NCI-H1417 (cell line): ENCODE measurements around the gene SIGLEC8.
"Not testable (repeated sequence)": the region's sequence is repeated elsewhere in the genome, so short reads cannot be mapped to it uniquely, and the experiment has no call there.

Experiments used
- DNase-seq, 3 experiments: peaks; one replicate each; lab custom pipeline; 2025; lab: John Stamatoyannopoulos, UW

SIGLEC8 gene

GRCh38 chr19:51447510-51447909, 10.7 kb downstream of the SIGLEC8 start:
- DNase-seq: not testable (repeated sequence)

DNA sequence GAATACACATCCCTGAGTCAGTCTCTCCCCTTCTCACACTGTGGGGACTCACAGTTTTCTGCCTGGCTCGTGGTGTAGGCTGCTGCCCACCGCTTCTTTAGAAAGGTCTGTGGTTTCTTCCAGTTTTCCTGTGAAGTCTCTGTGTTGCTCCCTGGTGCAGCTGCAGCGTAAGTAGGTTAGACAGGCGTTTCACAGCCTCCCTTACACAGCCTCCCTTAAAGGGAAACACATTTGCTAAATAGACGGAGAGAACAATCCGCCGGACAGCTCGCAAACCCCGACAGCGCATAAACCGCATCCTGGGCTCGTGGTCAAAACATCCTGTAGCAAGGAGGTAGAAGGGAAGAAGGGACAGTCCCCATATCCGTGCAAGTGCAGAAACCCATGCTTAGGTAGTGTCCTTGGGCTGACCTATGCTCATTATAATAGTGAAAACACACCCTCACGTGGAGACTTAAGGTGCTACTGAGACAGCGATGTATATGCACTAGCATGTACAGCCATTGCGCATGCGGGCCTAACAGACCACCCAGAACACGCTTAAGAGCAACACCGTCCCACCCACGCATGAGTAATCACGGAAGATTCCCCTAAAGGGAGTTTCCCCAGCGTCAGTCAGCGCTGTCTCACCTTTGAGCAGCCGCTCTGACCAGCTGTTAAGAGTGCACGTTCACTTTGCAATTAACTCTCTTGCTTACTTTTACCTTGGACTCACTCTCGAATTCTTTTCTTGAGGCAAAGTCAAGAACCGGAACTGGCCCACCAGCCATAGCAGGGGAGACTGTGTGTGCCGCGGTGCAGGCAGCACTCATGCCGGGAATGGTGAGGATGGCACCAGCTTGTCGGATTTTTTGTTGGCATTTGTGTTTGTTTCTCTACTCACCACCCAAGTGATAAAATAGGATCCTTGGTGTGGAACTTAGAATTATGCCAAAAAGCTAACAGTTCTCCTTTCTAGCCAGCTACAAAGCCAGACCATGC, 16.6 kb downstream of the SIGLEC8 start:
- DNase-seq: no peak

GRCh38 chr19:51440846-51441409, 17.3 kb downstream of the SIGLEC8 start:
- DNase-seq: no peak

- DNase-seq: no peak
Measured at GRCh38 chr19:51440052-51440451, 18.2 kb downstream of the SIGLEC8 start.

DNA sequence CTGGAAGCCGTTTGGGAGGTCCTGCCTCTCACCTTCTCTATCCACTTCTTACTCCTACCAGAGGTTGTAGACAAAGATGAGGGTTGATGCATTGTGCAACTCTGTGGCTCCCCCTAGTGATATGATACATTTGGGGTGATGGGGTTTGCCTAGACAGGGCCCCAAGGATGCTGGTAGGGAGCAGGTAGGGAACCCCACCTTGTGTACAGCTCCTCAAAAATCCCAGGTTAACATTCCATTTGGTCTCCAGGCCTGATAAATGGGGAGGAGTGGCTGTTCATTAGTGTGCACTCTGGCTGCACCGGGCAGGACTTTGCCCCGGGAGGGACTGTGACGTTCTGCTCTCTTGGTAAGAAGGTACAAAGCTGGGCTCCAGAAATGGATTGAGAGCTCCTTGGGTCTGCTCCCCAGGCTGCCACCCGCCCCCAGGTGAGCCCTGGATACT, 19.2 kb downstream of the SIGLEC8 start:
- DNase-seq: no peak

- DNase-seq: no peak
Measured at GRCh38 chr19:51434456-51434855, 23.8 kb downstream of the SIGLEC8 start.

GRCh38 chr19:51433043-51433442, 25.2 kb downstream of the SIGLEC8 start:
- no peak for DNase-seq

DNA sequence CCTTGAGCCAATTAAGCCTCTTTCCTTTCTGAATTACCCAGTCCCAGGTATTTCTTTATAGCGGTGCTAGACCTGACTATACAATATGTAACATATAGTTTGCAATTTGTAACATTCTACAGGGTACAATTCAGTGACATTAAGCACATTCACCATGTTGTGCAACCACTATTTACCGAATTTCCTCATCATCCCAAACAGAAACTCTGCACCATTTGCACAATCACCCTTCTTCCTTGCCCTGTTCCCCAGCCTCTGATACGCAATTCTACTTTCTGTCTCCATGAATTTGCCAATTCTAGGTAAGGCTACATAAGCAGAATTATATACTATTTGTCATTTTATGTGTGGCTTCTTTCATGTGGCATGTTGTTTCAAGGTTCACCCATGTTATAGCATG, 27.1 kb downstream of the SIGLEC8 start:
- no peak for DNase-seq

DNA sequence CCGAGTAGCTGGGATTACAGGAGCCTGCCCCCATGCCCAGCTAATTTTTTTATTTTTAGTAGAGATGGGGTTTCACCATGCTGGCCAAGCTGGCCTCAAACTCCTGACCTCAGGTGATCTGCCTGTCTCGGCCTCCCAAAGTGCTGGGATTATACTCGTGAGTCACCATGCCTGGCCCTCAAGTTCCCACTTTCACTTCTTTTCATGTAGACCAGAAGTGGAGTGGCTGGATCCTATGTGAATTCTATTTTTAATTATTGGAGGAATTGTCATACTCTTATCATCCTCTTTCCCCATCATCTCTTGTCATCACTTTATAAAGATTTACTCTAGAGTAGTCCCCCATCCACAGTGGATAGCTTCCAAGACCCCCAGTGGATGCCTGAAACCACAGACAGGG, 28.0 kb downstream of the SIGLEC8 start:
- DNase-seq: no peak

DNA sequence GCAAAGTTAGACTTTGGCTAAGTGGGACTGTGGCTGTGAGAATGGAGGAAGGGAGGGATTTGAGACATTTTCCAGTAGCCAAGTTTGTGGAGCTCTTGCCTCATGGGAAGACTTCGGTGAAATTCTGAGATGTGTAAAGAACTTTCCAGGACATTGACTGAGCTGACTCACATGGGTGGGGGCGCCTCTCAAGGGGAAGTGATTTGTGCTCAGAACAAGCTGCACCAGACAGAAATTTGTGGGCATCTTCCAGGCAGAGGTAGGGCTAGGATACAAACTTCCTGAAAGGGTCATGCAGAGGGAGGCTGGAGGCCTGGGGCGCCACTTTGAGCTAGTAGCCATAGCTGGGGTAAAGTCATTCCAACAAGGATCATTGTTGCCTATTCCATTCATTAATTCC, 31.1 kb downstream of the SIGLEC8 start:
- no peak for DNase-seq

- peak in 1 of 3 experiments; percentile 13 for DNase-seq
Measured at GRCh38 chr19:51422053-51422448, 36.2 kb downstream of the SIGLEC8 start.

DNA sequence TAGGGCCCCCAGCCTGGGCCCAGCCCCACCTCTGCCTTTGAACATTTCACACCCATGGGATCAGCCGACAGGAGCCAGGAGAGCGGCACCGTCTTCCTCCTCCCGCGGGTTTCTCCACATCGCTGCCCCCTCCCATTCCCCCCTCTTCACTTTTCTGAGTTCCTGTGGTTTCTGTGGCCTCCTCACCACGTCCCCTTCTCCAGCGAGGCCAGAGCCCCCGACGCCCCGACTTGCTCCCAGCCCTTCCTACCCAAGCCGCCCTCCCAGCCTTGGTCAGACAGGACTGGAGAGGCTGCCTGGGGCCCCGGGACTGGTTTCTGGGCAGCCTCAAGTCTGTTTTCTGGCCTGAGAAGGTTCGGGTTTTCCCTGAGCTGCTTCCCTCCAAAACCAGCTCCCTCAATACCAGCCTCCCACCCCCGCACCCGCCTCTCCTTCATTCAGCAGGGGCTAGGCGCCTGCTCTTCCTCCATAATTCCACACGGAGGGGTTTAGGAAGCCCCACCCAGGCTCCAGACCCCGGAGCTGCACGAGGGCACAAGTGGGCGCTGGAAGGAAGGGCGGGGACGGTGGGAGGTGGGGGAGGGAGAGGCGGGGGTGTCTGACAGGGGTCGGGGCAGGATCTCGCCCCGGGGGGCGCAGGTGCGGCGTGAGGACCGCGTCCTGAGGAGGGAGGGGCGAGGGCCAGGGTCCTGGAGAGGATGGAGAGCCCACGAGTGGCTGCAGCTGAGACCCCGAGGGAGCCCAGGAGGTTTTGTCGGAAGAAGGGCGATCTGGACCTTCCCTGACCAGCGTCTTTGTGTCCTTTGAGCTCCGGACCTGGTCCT, 36.8 kb downstream of the SIGLEC8 start:
- no peak for DNase-seq

DNA sequence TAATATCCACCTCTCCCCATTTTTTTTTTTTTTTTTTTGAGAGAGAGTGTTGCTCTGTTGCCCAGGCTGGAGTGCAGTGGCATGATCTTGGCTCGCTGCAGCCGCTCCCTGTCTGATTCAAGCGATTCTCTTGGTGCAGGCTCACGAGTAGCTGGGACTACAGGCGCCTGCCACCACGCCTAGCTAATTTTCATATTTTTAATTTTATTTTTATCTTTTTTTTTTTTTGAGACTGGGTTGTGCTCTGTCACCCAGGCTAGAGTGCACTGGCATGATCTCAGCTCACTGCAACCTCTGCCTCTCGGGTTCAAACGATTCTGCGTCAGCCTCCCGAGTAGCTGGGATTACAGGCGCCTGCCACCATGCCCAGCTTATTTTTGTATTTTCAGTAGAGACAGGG, 37.7 kb downstream of the SIGLEC8 start:
- DNase-seq: not testable (repeated sequence)

- DNase-seq: no peak
Measured at GRCh38 chr19:51418707-51419106, 39.5 kb downstream of the SIGLEC8 start.

DNA sequence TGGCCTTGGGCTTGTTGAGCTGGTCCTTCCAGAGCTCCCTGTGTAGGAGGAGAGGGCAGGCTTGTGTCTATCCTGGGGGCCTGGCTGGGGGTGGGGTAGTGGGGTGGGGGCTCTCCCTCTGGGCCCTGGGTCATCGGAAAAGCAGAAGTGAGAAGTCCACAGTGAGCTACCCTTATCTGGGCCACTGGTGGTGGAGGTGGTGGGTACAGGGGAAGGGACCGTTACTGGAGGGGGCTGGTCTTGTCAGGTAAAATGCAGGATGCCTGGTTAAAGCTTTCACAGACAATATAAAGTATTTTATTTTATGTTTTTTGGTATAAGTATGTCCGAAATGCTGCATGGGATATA, 40.5 kb downstream of the SIGLEC8 start:
- no peak for DNase-seq

DNA sequence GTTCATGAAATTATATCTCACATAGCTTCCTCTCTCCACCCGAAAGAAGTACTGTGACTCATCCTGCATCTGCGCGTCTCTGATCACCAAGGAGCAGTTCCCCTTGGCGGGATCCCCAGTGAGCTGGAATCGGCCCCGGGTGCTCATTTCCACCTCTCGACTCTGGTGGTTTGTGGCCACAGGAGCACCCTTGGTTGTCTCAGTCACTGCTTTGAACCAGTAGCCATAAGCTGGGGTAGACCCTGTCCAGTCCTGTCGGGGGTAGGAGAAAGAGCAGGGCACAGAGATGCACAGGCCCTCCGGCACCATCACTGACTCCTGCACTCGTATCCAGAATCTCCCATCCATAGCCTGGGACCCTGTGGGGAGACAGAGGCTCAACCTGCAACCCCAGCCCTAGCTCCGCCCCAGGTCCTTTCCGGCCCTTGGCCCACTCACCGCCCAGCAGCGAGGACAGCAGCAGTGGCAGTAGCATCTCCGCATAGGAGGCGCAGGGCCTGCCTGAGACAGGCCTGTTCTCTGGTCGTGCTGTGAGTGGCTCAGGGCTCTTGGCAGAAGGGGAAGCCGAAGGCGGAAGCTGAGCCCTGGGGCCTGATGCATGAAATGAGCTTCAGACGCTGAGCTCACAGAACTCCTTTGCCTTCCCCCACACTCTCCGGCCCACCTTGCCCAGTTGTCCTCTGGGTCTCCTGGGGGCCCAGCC, 41.0 kb downstream of the SIGLEC8 start, which contains the start of gene SIGLEC10:
TSS of gene SIGLEC10 (minus strand) at position 536 of the 703 bp plus-strand sequence. CDS start at position 475, 61 bp downstream.
- DNase-seq: no peak

DNA sequence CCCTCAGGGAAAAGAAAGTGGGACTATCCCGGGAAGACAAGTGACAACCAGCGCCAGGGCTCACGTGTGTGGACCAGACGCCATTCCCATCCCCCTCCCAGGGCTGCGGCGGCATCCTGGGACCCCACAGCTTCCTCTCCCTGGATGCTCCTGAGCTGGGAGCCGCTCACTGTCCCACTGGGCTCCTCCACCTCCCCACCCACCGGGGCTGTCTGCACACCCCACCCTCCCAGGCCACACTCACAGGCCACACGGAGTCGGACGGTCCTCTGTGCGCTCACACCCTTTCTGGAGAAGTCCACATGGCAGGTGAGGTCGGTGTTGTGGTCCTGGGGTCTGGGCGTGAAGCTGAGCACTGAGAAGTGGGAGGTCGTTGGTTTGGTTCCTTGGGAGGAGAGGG, 41.8 kb downstream of the SIGLEC8 start:
- not testable (repeated sequence) for DNase-seq

GRCh38 chr19:51415187-51415586, 43.1 kb downstream of the SIGLEC8 start:
- no peak for DNase-seq

DNA sequence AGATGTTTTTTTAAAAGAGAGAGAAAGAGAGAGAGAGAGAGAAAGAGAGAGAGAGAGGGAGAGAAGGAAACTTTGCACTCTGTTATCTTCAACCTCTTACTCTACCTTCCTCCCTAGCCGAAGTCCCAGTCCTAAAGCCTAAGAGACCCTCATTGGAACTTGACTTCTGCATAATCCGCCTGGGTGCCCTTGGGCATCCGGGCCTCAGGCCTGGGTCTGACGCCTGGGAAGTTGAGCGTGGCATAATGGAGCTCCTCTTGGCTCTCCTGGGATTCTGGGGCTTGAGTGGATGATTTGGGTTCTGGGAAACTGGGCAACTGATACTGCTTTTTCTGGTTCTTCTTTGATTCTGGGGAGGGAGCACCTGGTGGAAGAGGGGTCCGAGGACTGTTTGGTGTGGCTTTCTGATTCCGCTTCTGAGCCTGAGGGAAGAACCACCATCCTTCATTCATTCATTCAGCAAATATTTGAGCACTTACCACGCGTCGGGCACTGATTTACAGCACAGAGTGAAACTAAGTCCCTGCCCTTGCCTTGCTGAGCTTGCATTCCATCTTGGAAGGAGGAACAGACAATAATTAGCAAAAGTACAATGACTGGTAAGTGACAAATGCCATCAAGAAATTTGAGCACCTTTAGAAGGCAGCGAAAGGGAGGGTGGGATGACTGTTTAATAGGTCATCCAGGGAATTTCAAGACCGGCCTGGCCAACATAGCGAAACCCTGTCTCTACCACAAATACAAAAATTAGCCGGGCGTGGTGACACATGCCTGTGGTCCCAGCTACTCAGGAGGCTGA, 47.1 kb downstream of the SIGLEC8 start:
- DNase-seq: no peak

DNA sequence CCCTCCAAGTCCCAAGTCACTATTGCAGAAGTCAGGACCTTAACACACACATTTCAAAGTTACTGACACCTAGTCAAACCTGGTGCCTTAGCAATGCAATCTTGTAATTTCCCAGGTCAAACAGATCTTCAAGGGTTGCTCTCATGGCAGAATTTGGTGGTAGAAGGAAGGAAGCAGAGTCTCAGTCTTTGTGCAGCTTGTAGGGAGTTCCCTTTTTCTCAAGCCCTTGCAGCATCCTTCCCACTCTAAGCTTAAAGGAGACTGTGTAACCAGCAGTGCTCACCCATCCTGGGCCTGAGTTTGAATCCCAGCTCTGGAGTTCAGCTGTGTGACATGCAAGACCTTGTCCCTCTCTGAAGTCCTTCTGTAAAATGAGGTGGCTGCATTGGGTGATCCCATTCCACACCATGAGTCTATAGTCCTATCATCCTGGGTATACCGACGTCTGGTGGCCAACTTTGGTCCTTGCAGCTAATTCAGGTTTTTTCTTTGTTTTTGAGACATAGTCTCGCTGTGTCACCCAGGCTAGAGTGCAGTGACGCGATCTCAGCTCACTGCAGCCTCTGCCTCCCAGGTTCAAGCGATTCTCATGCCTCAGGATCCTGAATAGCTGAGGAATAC, 50.6 kb downstream of the SIGLEC8 start:
- no peak for DNase-seq
